22Rv1 (cell line): Measurements from ENCODE around the gene MFGE8.

ENCODE experiments used
- ZFX ChIP-seq: fragments of 450-650 bp; IDR thresholded peaks from 2 replicates; pipeline ENCODE4 v1.6.1; 2017; ENCODE audit warnings: antibody characterized with exemption, borderline replicate concordance
- TF ChIP-seq, protein P1 (sequence below): fragments of 450-650 bp; IDR thresholded peaks from 2 replicates; pipeline ENCODE4 v1.5.1; 2017; ENCODE audit warnings: mild to moderate bottlenecking

- TF ChIP-seq, protein P1, sequence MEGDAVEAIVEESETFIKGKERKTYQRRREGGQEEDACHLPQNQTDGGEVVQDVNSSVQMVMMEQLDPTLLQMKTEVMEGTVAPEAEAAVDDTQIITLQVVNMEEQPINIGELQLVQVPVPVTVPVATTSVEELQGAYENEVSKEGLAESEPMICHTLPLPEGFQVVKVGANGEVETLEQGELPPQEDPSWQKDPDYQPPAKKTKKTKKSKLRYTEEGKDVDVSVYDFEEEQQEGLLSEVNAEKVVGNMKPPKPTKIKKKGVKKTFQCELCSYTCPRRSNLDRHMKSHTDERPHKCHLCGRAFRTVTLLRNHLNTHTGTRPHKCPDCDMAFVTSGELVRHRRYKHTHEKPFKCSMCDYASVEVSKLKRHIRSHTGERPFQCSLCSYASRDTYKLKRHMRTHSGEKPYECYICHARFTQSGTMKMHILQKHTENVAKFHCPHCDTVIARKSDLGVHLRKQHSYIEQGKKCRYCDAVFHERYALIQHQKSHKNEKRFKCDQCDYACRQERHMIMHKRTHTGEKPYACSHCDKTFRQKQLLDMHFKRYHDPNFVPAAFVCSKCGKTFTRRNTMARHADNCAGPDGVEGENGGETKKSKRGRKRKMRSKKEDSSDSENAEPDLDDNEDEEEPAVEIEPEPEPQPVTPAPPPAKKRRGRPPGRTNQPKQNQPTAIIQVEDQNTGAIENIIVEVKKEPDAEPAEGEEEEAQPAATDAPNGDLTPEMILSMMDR, result no peak
- TF ChIP-seq ZFX, result no peak
Measured at GRCh38 chr15:88918738-88919137, 5.6 kb upstream of the MFGE8 start.
